ENCODE data around the gene FOXD2. TPM values are rescaled to one million over a fixed set of nuclear protein-coding genes. Genes with fewer than 3 reads are reported as not detected.

FOXD2 gene
- polyA plus RNA-seq, 3 donors: 0.03 to 0.11 TPM; not detected in 1

DNA sequence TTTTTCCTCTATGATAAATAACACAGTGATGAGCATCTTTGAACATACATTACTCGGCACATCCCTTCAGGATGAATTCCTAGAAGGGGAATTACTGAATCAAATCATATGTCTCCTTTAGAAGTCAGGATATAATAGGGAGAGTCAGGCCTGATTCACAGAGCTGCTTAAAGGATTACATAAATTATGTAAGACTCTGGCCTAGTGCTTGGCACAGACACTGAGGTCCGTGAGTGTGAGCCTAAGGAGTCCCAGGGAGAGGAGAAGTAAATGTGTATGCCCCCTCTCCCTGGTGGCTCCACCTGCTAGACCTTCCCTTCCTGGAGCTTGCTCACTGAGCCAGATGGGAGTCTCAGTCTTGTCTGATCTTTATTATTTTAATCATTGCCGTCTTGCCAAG lies 30.4 kb upstream of the FOXD2 start:
- no peak overlapping the region for H3K4me3 Mint-ChIP-seq
- peaks cover 0 to 2% (median 0%) of the 10 kb centered on the region in 7 donors for H3K9me3 Mint-ChIP-seq
- H3K9ac ChIP-seq (ENCODE audit: insufficient read depth, low read length, poor library complexity, severe bottlenecking): no peak overlapping the region
- H3K9me3 ChIP-seq (replicated peaks in 1 of 2; ENCODE audit: control insufficient read depth in 1 of 2, insufficient read depth in 1 of 2, low read length in 2 of 2): no peaks in the 10 kb centered on the region
- intact Hi-C loops (cut with micrococcal nuclease): no loop called here
- no peaks in the 10 kb centered on the region for H3K79me2 ChIP-seq (ENCODE audit: insufficient read depth, low read length)
- no peak overlapping the region for H3K4me2 ChIP-seq (replicated peaks; ENCODE audit: extremely low read depth, low read length, poor library complexity, severe bottlenecking)
- H3K36me3 ChIP-seq (replicated peaks in 1 of 2; ENCODE audit: control insufficient read depth in 1 of 2, insufficient read depth in 2 of 2, low read length in 2 of 2): no peaks in the 10 kb centered on the region
- DNase-seq: no peak
- no peaks in the 10 kb centered on the region for H3K4me1 ChIP-seq (ENCODE audit: control insufficient read depth in 1 of 2, insufficient read depth in 2 of 2, low read length in 2 of 2)
- TF ChIP-seq CTCF (IDR thresholded peaks at IDR 0.05): no peak
- no peak overlapping the region for H2AFZ ChIP-seq (ENCODE audit: insufficient read depth, low read depth, low read length, poor library complexity, severe bottlenecking)
- H3K4me3 ChIP-seq (replicated peaks in 1 of 3; ENCODE audit: low read depth in 2 of 3, low read length in 3 of 3): no peak overlapping the region
- no peaks in the 10 kb centered on the region for H4K20me1 ChIP-seq (ENCODE audit: insufficient read depth, low read length)
- 83% methylated on average over 2 of the region's 3 CpGs for whole genome bisulfite sequencing (ENCODE audit: insufficient coverage)
- no peak overlapping the region for H3K27ac ChIP-seq (ENCODE audit: low read depth in 1 of 2, low read length in 2 of 2)
- peaks cover 0 to 3% of the 10 kb centered on the region in 2 donors for H3K27me3 ChIP-seq (ENCODE audit: control insufficient read depth in 2 of 2, insufficient read depth in 2 of 2, low read length in 2 of 2)
- no peak overlapping the region for H3K27ac Mint-ChIP-seq
- no peaks in the 10 kb centered on the region for H3K36me3 Mint-ChIP-seq
- H3K4me1 Mint-ChIP-seq: peaks cover 2% of the 10 kb centered on the region
- H3K27me3 Mint-ChIP-seq (ENCODE audit: low read depth in 3 of 3): peaks cover 8 to 16% (median 10%) of the 10 kb centered on the region in 3 donors

- WGBS (ENCODE audit: insufficient coverage): 96% methylated on average over 12 of the region's 12 CpGs
- no peaks in the 10 kb centered on the region for H3K79me2 ChIP-seq (ENCODE audit: insufficient read depth, low read length)
- TF ChIP-seq CTCF (IDR thresholded peaks at IDR 0.05): no peak
- peaks cover 8 to 10% of the 10 kb centered on the region in 2 donors for H3K27me3 ChIP-seq (ENCODE audit: control insufficient read depth in 2 of 2, insufficient read depth in 2 of 2, low read length in 2 of 2)
- no peak overlapping the region for H3K4me2 ChIP-seq (replicated peaks; ENCODE audit: extremely low read depth, low read length, poor library complexity, severe bottlenecking)
- DNase-seq: no peak
- H3K4me3 ChIP-seq (replicated peaks in 1 of 3; ENCODE audit: low read depth in 2 of 3, low read length in 3 of 3): no peak overlapping the region
- H3K27me3 Mint-ChIP-seq (ENCODE audit: low read depth in 3 of 3): peaks cover 18 to 25% (median 24%) of the 10 kb centered on the region in 3 donors
- H3K9ac ChIP-seq (ENCODE audit: insufficient read depth, low read length, poor library complexity, severe bottlenecking): no peak overlapping the region
- no peak overlapping the region for H2AFZ ChIP-seq (ENCODE audit: insufficient read depth, low read depth, low read length, poor library complexity, severe bottlenecking)
- H3K9me3 ChIP-seq (replicated peaks in 1 of 2; ENCODE audit: control insufficient read depth in 1 of 2, insufficient read depth in 1 of 2, low read length in 2 of 2): no peaks in the 10 kb centered on the region
- H3K27ac ChIP-seq (ENCODE audit: low read depth in 1 of 2, low read length in 2 of 2): no peak overlapping the region
- H4K20me1 ChIP-seq (ENCODE audit: insufficient read depth, low read length): no peaks in the 10 kb centered on the region
- intact Hi-C loops (cut with micrococcal nuclease): no loop called here
- peaks cover 2% of the 10 kb centered on the region for H3K4me1 Mint-ChIP-seq
- H3K9me3 Mint-ChIP-seq: peaks cover 0 to 2% (median 0%) of the 10 kb centered on the region in 7 donors
- H3K4me3 Mint-ChIP-seq: no peak overlapping the region
- no peaks in the 10 kb centered on the region for H3K36me3 Mint-ChIP-seq
- H3K27ac Mint-ChIP-seq: no peak overlapping the region
- no peaks in the 10 kb centered on the region for H3K4me1 ChIP-seq (ENCODE audit: control insufficient read depth in 1 of 2, insufficient read depth in 2 of 2, low read length in 2 of 2)
- no peaks in the 10 kb centered on the region for H3K36me3 ChIP-seq (replicated peaks in 1 of 2; ENCODE audit: control insufficient read depth in 1 of 2, insufficient read depth in 2 of 2, low read length in 2 of 2)
Observed at GRCh38 chr1:47409311-47410067, 28.4 kb upstream of the FOXD2 start.
